ENCODE results near the gene LPCAT1. TPM values are rescaled to one million over a fixed set of nuclear protein-coding genes. Genes with fewer than 3 reads are reported as not detected.

The LPCAT1 gene
- total RNA-seq, 4 donors from 2014 or later: 8.8 to 59.4 (median 28.5) TPM

- Histone ChIP-seq H3K36me3 (peaks cover 0 to 6% (median 0%) of the 10 kb centered on the region in 3 donors), H3K27me3 (no peaks in the 10 kb centered on the region), H3K9me3 (no peaks in the 10 kb centered on the region), H3K4me3 (no peak overlapping the region), H3K4me1 (peaks cover 0 to 5% (median 0%) of the 10 kb centered on the region in 4 donors), H3K27ac (peak overlapping the region in 2 of 4 donors; percentile 57 to 74)
- TF ChIP-seq CTCF (IDR thresholded peaks at IDR 0.05) (no peak), POLR2A (IDR thresholded peaks at IDR 0.05) (no peak)
- peak in 2 of 3 donors; percentile 57 to 70 for DNase-seq
These were observed 43.5 kb downstream of the LPCAT1 start for GRCh38 chr5:1480217-1480616.

DNA sequence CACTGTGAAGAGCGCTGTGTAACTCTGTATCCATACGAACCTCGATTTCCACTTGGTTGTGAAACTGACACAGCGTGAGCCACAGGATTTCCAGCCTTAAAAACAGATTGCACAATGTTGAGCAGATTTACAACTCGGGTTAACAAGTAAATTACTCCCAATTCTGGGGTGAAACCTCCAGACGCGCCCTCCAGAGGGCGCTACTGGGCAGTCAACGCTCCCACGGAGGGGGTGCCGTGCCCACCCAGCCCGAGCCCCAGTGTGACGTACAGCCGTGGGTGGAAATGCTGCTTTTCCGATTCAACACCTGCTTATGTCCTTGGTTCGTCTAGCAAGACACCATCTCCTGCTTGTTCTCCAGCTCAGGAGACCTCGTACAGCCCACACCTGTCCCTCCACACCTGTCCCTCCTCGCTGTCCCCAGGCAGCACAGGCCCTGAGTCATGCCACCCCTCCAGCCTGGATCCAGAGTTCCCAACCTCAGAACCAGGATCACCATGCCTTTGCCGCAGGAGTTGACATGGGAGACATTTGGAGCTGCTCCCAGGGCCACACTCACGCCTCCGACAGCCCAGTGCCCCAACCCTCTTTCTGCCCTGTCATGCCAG is 44.1 kb downstream of the LPCAT1 start:
- Histone ChIP-seq H3K27me3 (no peaks in the 10 kb centered on the region), H3K27ac (peak overlapping the region in 2 of 4 donors; percentile 57 to 74), H3K4me3 (no peak overlapping the region), H3K9me3 (no peaks in the 10 kb centered on the region), H3K36me3 (peaks cover 0 to 2% (median 0%) of the 10 kb centered on the region in 3 donors), H3K4me1 (peaks cover 0 to 5% (median 0%) of the 10 kb centered on the region in 4 donors)
- peak in 2 of 3 donors; percentile 58 to 77 for DNase-seq
- TF ChIP-seq CTCF (IDR thresholded peaks at IDR 0.05) (peak; percentile 38 to 72 (median 58)), POLR2A (IDR thresholded peaks at IDR 0.05) (no peak)

DNA sequence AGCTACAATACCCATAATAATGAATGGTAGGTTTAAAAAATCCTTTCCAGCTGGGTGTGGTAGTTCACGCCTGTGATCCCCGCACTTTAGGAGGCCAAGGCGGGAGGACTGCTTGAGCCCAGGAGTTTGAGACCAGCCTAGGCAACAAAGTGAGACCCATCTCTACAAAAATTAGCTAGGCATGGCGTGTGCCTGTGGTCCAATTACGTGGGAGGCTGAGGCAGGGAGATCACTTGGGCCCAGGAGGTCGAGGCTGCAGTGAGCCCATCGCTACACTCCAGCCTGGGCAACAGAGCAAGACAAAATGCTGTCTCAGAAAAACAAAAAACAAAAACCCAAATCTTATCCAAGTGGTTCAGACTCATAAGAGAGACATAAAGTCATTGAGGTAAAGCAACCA is 44.7 kb downstream of the LPCAT1 start:
- no peaks in the 10 kb centered on the region for H3K9me3 ChIP-seq
- TF ChIP-seq POLR2A (IDR thresholded peaks at IDR 0.05): no peak
- TF ChIP-seq CTCF (IDR thresholded peaks at IDR 0.05): no peak
- no peaks in the 10 kb centered on the region for H3K36me3 ChIP-seq
- no peak for DNase-seq
- H3K4me1 ChIP-seq: peaks cover 0 to 5% (median 0%) of the 10 kb centered on the region in 4 donors
- H3K27me3 ChIP-seq: no peaks in the 10 kb centered on the region
- no peak overlapping the region for H3K4me3 ChIP-seq
- no peak overlapping the region for H3K27ac ChIP-seq

- Histone ChIP-seq H3K27me3 (no peaks in the 10 kb centered on the region), H3K4me1 (peaks cover 0 to 5% (median 0%) of the 10 kb centered on the region in 4 donors), H3K4me3 (no peak overlapping the region), H3K36me3 (no peaks in the 10 kb centered on the region), H3K27ac (peak overlapping the region in 2 of 4 donors; percentile 31 to 35), H3K9me3 (no peaks in the 10 kb centered on the region)
- DNase-seq: no peak
- TF ChIP-seq CTCF (IDR thresholded peaks at IDR 0.05) (no peak), POLR2A (IDR thresholded peaks at IDR 0.05) (no peak)
These were observed 45.3 kb downstream of the LPCAT1 start for GRCh38 chr5:1478271-1479035.

DNA sequence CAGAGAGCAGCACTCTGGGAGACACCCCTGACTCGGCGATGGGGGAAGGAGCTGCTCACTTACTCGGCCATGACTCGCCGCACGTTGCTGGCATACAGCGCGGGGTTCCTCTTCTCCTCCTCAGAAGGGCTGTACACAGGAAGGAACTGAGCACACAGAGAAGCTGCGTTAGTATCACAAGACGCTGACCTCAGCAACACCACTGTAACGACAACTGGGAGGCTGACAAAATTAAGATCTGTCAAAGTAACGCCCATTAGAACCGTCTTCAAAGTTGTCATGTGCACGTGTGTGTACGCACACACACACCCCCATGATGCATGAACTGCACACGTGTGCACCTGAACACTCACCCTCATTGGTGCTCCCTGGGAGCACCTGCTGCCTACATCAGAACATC is 46.4 kb downstream of the LPCAT1 start:
- Histone ChIP-seq H3K27me3 (no peaks in the 10 kb centered on the region), H3K4me3 (no peak overlapping the region), H3K36me3 (no peaks in the 10 kb centered on the region), H3K27ac (peak overlapping the region in 1 of 4 donors; percentile 55), H3K9me3 (no peaks in the 10 kb centered on the region), H3K4me1 (peaks cover 0 to 5% (median 0%) of the 10 kb centered on the region in 4 donors)
- TF ChIP-seq POLR2A (IDR thresholded peaks at IDR 0.05) (no peak), CTCF (IDR thresholded peaks at IDR 0.05) (no peak)
- DNase-seq: peak in 2 of 3 donors; percentile 43 to 73

All from Peyer's patch (tissue), 4 donors.